ENCODE measurements around the gene E2F2. TPM values are rescaled to one million over a fixed set of nuclear protein-coding genes. Genes with fewer than 3 reads are reported as not detected.

E2F2 gene
- total RNA-seq, 1 donor from 2014 or later = 0.72 TPM

- Mint-ChIP-seq H3K4me3 (ENCODE audit: unreplicated experiment) (no peak overlapping the region), H3K4me1 (ENCODE audit: low read depth) (no peaks in the 10 kb centered on the region), H3K36me3 (ENCODE audit: low read depth) (no peaks in the 10 kb centered on the region), H3K27me3 (ENCODE audit: low read depth) (no peaks in the 10 kb centered on the region), H3K27ac (ENCODE audit: unreplicated experiment) (no peak overlapping the region), H3K9me3 (ENCODE audit: low read depth) (no peaks in the 10 kb centered on the region)
- TF ChIP-seq CTCF (IDR thresholded peaks at IDR 0.05) = no peak
- DNase-seq (ENCODE audit: low spot score) = no peak
Observed at GRCh38 chr1:23517581-23517980, 13.5 kb downstream of the E2F2 start.

DNA sequence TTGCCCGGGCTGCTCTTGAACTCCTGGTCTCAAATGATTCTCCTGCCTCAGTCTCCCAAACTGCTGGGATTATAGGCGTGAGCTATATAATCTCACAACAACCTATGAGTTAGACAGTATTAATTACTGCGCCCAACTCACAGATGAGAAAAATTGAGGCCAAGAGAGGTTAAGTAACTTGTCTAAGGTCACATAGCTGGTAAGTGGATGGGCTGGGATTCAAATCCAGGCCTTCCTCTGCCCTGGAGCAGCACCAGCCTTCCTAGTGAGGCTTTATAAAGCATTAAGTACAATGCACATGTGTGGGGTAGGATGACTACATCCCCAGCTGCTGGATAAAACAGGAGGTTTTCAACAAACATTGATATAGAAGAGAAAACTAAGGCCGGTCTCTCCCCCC, 15.1 kb downstream of the E2F2 start:
- no peak for TF ChIP-seq CTCF (IDR thresholded peaks at IDR 0.05)
- Mint-ChIP-seq H3K4me1 (ENCODE audit: low read depth) (no peaks in the 10 kb centered on the region), H3K36me3 (ENCODE audit: low read depth) (no peaks in the 10 kb centered on the region)

GRCh38 chr1:23514111-23514679, 16.8 kb downstream of the E2F2 start:
- H3K27ac Mint-ChIP-seq (ENCODE audit: unreplicated experiment) = no peak overlapping the region
- no peak for TF ChIP-seq CTCF (IDR thresholded peaks at IDR 0.05)
- peaks cover 1% of the 10 kb centered on the region for H3K36me3 Mint-ChIP-seq (ENCODE audit: low read depth)
- no peaks in the 10 kb centered on the region for H3K27me3 Mint-ChIP-seq (ENCODE audit: low read depth)
- no peaks in the 10 kb centered on the region for H3K9me3 Mint-ChIP-seq (ENCODE audit: low read depth)
- DNase-seq (ENCODE audit: low spot score) = no peak
- no peak overlapping the region for H3K4me3 Mint-ChIP-seq (ENCODE audit: unreplicated experiment)
- no peaks in the 10 kb centered on the region for H3K4me1 Mint-ChIP-seq (ENCODE audit: low read depth)

More for the DNA sequence above, 15.1 kb downstream of the E2F2 start:
- no peak overlapping the region for H3K4me3 Mint-ChIP-seq (ENCODE audit: unreplicated experiment)
- no peak for DNase-seq (ENCODE audit: low spot score)
- no peaks in the 10 kb centered on the region for H3K9me3 Mint-ChIP-seq (ENCODE audit: low read depth)
- H3K27me3 Mint-ChIP-seq (ENCODE audit: low read depth) = no peaks in the 10 kb centered on the region
- no peak overlapping the region for H3K27ac Mint-ChIP-seq (ENCODE audit: unreplicated experiment)

GRCh38 chr1:23509896-23510295, 21.1 kb downstream of the E2F2 start:
- H3K27ac Mint-ChIP-seq (ENCODE audit: unreplicated experiment) = no peak overlapping the region
- TF ChIP-seq CTCF (IDR thresholded peaks at IDR 0.05) = no peak
- H3K36me3 Mint-ChIP-seq (ENCODE audit: low read depth) = peaks cover 1% of the 10 kb centered on the region
- no peaks in the 10 kb centered on the region for H3K9me3 Mint-ChIP-seq (ENCODE audit: low read depth)
- H3K4me1 Mint-ChIP-seq (ENCODE audit: low read depth) = no peaks in the 10 kb centered on the region
- H3K27me3 Mint-ChIP-seq (ENCODE audit: low read depth) = no peaks in the 10 kb centered on the region
- no peak overlapping the region for H3K4me3 Mint-ChIP-seq (ENCODE audit: unreplicated experiment)
- no peak for DNase-seq (ENCODE audit: low spot score)

- Mint-ChIP-seq H3K27me3 (ENCODE audit: low read depth) (no peaks in the 10 kb centered on the region), H3K36me3 (ENCODE audit: low read depth) (peaks cover 1% of the 10 kb centered on the region), H3K9me3 (ENCODE audit: low read depth) (no peaks in the 10 kb centered on the region), H3K27ac (ENCODE audit: unreplicated experiment) (no peak overlapping the region), H3K4me3 (ENCODE audit: unreplicated experiment) (no peak overlapping the region), H3K4me1 (ENCODE audit: low read depth) (no peaks in the 10 kb centered on the region)
- DNase-seq (ENCODE audit: low spot score) = no peak
- TF ChIP-seq CTCF (IDR thresholded peaks at IDR 0.05) = no peak
Observed at GRCh38 chr1:23506376-23507107, 24.5 kb downstream of the E2F2 start.
